Fibroblast of mammary gland (primary cell): ENCODE results near the gene CHD1.

Experiments
- DNase-seq: peaks from one replicate; pipeline ENCODE4 v3.0.0-alpha.2; 2010; ENCODE audit warnings: low read depth
- H3K4me3 ChIP-seq: 2 replicates; pipeline ENCODE4 v1.5.1; 2011; ENCODE audit warnings: low read depth, mild to moderate bottlenecking, low read length, moderate library complexity; ENCODE audit not compliant: control insufficient read depth
- TF ChIP-seq, protein P1 (sequence below): conservative IDR thresholded peaks from 2 replicates; pipeline ENCODE4 v1.5.1; 2011; ENCODE audit warnings: low read depth, low read length, inconsistent platforms; ENCODE audit not compliant: control insufficient read depth, insufficient read depth

CHD1 gene

DNA sequence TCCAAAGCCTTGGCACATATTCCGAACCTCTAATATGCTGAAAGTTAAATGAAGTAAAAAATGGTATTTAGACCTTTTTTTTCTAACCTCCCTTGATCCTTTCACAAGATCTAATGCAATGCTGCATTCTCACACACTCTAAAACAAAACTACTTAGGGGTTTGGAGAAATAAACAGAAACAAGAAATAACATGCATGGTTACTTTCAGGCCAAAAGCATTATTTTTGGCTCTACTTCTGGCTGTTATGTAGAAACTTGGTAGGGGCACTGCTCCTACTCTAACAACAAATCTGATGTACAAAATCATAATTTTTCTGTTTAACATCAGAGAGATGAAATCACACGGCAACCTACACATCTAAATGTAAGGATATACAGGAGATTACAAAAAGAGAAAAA lies 51.2 kb downstream of the CHD1 start:
- DNase-seq: no peak
- TF ChIP-seq, protein P1, sequence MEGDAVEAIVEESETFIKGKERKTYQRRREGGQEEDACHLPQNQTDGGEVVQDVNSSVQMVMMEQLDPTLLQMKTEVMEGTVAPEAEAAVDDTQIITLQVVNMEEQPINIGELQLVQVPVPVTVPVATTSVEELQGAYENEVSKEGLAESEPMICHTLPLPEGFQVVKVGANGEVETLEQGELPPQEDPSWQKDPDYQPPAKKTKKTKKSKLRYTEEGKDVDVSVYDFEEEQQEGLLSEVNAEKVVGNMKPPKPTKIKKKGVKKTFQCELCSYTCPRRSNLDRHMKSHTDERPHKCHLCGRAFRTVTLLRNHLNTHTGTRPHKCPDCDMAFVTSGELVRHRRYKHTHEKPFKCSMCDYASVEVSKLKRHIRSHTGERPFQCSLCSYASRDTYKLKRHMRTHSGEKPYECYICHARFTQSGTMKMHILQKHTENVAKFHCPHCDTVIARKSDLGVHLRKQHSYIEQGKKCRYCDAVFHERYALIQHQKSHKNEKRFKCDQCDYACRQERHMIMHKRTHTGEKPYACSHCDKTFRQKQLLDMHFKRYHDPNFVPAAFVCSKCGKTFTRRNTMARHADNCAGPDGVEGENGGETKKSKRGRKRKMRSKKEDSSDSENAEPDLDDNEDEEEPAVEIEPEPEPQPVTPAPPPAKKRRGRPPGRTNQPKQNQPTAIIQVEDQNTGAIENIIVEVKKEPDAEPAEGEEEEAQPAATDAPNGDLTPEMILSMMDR: no peak
- no peak overlapping the region for H3K4me3 ChIP-seq

DNA sequence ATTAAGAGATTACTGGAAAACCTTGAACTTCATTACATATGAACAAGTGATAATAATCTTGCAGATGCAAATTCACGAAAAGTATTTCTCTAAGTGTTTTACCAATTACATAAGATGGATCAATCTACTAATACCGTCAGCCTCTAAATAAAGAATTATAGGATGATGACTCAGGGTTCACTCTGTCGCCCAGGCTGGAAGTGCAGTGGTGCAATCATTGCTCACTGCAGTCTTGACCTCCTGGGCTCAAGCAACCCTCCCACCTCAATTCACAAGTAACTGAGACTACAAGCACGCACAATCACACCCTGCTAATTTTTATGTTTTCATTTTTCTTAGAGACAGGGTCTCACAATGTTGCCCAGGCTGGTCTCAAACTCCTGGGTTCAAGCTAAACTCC lies 56.1 kb downstream of the CHD1 start:
- TF ChIP-seq, protein P1: no peak
- DNase-seq: peak; percentile 74
- H3K4me3 ChIP-seq: no peak overlapping the region

DNA sequence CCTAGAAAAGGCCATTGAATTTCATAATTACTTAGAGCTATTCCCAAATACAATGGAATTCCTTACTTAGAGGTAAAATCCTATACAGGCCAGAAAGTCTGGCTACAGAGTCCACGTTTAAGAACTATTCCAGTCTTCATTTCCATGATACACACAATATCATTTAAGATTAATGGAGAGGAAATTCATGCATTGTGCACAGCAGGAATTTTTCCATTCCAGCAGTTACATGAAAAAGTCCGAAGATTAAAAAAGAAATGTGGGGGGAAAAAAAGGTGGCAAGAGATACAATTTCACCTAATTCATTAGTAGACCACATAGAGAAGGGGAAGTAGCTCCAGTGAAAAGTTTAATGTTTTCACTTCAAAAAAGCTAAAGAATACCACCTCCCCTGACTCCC lies 63.1 kb downstream of the CHD1 start:
- DNase-seq: no peak
- no peak overlapping the region for H3K4me3 ChIP-seq
- TF ChIP-seq, protein P1: no peak

DNA sequence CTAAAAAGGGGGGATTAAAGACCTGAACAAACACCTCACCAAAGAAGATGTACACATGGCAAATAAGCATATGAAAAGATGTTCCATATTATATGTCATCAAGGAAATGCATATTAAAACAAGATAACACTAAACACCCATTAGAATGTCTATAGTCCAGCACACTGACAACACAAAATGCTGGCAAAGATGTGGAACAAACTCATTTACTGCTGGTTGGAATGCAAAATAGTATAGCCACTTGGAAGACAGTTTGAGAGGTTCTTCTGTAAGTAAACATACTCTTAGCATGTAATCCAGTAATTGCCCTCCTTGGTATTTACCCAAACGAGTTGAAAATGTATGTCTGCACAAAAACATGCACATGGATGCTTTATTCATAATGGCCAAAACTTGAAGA lies 81.8 kb downstream of the CHD1 start:
- H3K4me3 ChIP-seq: no peak overlapping the region
- DNase-seq: no peak
- TF ChIP-seq, protein P1: no peak

DNA sequence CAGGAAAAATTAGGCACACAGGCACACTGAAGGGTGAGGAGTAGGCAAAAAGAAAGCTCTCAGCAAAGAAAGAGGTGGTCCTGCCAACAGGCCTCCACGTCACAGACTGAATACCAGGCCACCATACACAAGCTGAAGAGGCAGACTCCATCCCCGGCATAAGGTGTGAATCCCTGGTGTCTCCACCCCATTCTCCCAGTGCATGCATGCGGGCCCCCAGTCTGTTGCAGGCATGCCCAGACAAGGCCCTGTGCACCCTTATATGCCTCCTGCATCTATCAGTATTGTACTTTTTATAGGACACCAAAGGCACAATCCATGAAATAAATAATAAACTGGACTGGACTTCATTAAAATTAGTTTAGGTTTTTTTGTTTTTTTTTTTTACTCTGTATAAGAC lies 82.3 kb downstream of the CHD1 start:
- no peak for DNase-seq
- TF ChIP-seq, protein P1: no peak
- H3K4me3 ChIP-seq: no peak overlapping the region

DNA sequence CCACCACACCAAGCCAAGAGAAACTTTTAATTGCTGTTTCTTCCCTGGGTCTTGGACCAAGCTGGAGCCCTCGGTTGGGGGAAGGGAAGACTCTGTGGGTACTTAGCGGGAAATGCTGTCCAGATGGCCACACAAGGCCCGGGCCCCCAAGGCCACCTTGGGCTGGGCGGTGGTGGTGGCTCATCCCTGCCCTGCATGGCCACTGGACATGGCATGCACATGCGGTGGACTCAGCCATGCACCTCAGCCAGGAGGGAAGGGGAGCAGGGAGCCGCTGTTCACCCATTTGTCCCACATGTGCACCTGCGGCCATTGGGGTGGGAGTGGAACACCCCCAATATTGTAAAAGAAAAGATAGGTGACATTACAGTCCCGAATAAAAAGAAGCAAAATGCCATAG lies 82.9 kb downstream of the CHD1 start:
- DNase-seq: no peak
- H3K4me3 ChIP-seq: no peak overlapping the region
- TF ChIP-seq, protein P1: no peak

DNA sequence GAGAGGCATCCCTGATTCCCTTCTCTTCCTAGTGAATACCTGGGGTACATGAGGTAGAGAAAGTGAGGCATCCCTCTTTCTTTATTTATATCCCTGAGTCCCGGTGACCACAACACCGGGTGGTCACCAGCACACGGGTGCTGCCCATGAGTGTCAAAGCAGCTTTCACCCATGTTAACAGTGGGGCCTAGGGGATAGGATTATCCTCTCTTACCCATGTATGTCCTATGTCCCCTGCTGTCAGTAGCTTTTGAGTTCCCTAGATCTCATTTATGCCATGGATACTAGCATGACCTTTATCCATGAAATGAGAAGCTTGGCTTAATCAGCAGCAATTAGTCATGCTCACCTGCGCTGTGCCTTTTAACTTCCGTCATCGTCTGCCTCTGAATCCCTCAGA lies 83.9 kb downstream of the CHD1 start:
- H3K4me3 ChIP-seq: no peak overlapping the region
- no peak for DNase-seq
- TF ChIP-seq, protein P1: no peak
